ENCODE results near the gene SNAP23. TPM values are rescaled to one million over a fixed set of nuclear protein-coding genes. Genes with fewer than 3 reads are reported as not detected.
"Not testable (repeated sequence)": the region's sequence is repeated elsewhere in the genome, so short reads cannot be mapped to it uniquely, and the experiment has no call there.

Gene SNAP23
- total RNA-seq, 2 donors from 2014 or later, result 48.0 to 55.8 TPM

- DNase-seq (ENCODE audit: low spot score), result peak; percentile 96
- intact Hi-C loops (cut with DNase I), result loop anchor here in 1 of 2 donors (10.0 kb wide), 1 partner anchor 106 kb away; no protein-coding TSS in a partner anchor
Observed at GRCh38 chr15:42548249-42549031, 53.0 kb downstream of the SNAP23 start, which contains the start of the genes HAUS2 and LRRC57. Gene HAUS2, plus strand, starts transcription at chr15:42548838. Its CDS starts 35 bp downstream, at chr15:42548873. Gene LRRC57, minus strand, starts transcription at chr15:42548793. Its CDS starts 359 bp downstream, at chr15:42548434.

DNA sequence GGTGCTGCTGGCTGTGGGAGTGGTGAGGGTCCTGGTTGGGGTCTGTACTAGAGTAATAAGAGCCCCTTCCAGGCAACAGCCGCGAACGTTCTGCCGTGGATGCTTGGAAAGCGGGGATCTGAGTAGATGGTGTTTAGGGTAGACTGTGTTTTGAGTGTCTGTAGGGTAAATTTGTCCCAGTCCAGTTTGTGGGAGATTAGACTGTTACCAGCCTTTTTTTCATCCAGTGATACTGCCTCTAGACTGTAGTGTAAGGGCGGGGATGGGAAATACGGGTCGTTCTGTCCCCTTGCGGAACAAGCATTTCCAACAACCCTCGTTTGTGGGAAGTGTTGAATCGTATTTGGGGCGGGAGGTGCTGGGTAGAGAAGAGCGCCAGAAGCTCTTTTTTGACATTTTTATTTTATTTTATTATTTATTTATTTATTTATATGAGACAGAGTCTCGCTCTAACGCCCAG, 53.6 kb downstream of the SNAP23 start:
- intact Hi-C loops (cut with DNase I), result loop anchor here in 1 of 2 donors (10.0 kb wide), 1 partner anchor 106 kb away; no protein-coding TSS in a partner anchor
- DNase-seq (ENCODE audit: low spot score), result no peak

DNA sequence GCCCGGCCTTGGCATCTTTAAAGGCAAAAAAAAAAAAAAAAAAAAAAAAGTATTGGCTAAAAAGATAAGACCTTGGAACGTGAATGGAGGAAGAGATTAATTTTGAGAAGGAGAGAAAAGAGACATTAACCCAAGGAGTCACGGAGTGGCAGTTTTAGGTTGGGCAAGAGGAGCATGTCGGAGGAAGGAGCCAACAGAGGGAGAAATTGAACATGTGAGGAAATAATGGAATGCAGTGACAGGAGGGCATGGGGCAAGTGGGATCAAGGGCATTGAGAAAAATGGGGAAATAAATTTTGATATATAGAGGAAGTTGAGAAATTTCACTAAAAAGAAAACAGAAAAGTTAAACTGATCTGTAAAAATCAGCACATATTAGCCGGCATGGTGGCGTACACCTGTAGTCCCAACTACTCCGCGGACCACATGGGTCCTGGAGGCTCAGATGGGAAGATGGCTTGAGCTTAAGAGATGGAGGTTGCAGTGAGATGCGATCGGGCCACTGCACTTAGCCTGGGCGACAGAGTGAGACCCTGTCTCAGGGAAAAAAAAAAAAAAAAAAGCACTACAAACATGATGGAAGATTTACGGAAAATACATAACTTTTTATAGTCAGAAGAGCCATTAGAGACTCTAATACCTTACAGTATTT, 54.4 kb downstream of the SNAP23 start:
- no peak for DNase-seq (ENCODE audit: low spot score)
- intact Hi-C loops (cut with DNase I), result loop anchor here in 1 of 2 donors (10.0 kb wide), 1 partner anchor 105 kb away; no protein-coding TSS in a partner anchor

DNA sequence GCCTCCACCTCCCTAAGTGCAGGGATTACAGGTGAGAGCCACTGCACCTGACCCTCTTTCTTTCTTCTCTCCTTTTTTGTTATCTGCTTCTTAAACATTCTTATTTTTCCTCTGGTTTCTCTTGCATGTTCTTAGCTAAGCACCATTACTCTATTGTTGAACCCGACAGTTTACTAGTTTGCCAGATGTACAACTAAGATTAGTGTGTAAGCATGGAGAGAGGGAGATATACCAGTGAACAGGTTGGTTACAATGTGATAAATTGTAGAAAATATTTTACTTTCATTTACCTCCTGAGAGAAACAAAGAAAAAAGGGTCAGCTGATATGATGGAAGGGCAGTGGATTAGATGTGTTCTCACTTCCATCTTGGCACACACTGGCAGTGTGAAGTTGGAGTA, 58.1 kb downstream of the SNAP23 start:
- DNase-seq (ENCODE audit: low spot score), result no peak
- intact Hi-C loops (cut with DNase I), result no loop called here

DNA sequence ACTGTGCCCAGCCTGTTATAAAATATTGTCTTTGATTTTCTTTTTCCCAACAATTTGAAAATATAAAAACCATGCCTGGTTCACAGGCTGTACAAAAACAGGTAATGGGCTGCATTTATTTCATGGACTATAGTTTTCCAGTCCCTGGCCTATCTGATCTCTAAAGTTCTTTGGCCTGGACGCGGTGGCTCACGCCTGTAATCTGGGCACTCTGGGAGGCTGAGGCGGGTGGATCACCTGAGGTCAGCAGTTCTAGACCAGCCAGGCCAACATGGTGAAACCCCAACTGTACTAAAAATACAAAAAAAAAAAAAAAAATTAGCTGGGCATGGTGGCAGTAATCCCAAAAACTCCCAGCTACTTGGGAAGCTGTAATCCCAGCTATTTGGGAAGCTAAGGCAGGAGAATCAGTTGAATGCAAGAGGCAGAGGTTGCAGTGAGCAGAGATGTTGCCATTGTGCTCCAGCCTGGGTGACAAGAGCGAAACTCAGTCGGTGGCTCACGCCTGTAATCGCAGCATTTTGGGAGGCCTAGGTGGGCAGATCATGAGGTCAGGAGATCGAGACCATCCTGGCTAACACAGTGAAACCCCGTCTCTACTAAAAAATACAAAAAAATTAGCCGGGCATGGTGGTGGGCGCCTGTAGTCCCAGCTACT, 61.2 kb downstream of the SNAP23 start:
- DNase-seq (ENCODE audit: low spot score); intact Hi-C loops (cut with DNase I): not testable (repeated sequence)

DNA sequence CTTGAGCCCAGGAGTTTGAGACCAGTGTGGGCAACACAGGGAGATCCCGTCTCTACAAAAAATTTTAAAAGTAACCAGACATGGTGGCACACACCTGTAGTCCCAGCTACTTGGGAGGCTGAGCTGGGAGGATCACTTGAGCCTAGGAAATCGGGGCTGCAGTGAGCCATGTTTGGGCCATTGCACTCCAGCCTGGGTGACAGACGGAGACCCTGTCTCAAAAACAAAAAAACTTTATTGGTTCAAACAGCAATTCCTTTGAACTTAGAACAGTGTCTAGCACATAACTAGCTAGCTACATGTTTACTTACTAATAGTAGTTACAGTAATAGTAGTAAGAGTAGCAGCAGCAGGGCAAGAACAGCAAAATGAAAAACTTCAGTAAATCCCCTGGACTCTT, 63.3 kb downstream of the SNAP23 start:
- intact Hi-C loops (cut with DNase I), result no loop called here
- DNase-seq (ENCODE audit: low spot score), result no peak

DNA sequence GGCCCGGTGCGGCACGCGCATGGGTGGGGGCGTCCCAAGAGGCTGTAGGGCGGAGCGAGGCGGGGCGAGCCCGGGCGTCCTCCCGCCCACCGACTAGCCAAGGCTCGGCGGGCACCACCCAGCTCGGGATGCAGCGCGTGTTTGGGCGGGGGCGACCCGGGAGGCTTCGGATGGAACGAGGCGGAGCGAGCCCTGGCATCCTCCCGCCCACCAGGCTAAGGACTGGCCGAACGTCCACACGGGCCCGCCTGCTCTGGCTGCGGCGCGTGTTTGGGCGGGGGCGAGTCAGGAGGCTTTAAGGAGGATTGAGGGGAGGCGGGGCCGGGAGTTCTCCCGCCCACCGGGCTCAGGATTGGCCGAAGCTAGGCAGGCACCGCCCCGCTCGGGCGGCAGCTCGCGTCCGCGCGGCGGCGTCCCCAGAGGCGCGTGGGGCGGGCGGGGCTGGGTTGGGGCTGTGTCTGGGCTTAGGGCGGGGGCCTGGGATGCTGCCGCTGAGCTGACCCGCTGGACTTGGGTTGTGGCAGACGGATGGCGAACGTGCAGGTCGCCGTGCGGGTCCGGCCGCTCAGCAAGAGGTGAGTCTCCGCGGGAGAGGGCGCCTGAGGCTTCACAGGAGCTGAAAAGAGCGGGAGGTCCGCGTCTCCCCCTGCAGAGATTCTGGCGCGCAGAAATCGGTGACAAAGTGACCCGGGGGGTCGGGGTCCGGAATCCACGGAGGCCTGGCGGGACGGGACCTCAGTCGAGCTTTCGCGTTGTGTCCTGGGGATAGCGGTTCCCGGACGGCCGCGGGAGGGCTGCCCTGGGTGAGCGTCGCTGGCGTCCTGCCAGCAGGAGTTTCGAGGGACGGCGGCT, 80.0 kb downstream of the SNAP23 start, which contains the start of gene STARD9:
Gene STARD9, plus strand, starts transcription at position 419 of the 852 bp plus-strand sequence. Its CDS starts 110 bp downstream, at position 529.
- intact Hi-C loops (cut with DNase I), result loop anchor here in 1 of 2 donors (10.0 kb wide), 1 partner anchor 69 kb away; no protein-coding TSS in a partner anchor
- peak; percentile 99 for DNase-seq (ENCODE audit: low spot score)

GRCh38 chr15:42576040-42576594, 80.7 kb downstream of the SNAP23 start:
- intact Hi-C loops (cut with DNase I), result loop anchor here in 1 of 2 donors (10.0 kb wide), 1 partner anchor 69 kb away; no protein-coding TSS in a partner anchor
- DNase-seq (ENCODE audit: low spot score), result no peak

DNA sequence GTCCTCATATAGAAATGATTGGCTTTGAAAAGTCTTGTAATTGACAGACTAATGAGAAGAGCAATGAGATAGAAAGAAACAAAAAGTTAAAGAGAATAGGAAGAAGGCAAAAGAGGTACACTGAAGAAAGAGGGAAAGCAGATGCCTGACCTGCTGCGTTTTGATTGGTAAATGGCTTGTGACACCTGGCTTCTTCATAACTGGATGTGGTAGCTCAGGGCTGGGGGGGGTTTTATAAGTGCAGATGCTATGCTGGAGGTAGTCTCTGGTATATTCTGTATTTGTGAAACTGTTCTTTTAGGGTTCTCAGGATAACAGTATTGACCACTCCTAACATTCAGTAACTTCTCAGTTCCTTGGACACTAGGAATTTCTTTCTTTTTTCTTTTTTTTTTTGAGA, 81.3 kb downstream of the SNAP23 start:
- intact Hi-C loops (cut with DNase I), result loop anchor here in 1 of 2 donors (10.0 kb wide), 1 partner anchor 68 kb away; no protein-coding TSS in a partner anchor
- no peak for DNase-seq (ENCODE audit: low spot score)

- intact Hi-C loops (cut with DNase I), result loop anchor here in 1 of 2 donors (10.0 kb wide), 1 partner anchor 67 kb away; no protein-coding TSS in a partner anchor
- no peak for DNase-seq (ENCODE audit: low spot score)
Observed at GRCh38 chr15:42577514-42578031, 82.1 kb downstream of the SNAP23 start.

DNA sequence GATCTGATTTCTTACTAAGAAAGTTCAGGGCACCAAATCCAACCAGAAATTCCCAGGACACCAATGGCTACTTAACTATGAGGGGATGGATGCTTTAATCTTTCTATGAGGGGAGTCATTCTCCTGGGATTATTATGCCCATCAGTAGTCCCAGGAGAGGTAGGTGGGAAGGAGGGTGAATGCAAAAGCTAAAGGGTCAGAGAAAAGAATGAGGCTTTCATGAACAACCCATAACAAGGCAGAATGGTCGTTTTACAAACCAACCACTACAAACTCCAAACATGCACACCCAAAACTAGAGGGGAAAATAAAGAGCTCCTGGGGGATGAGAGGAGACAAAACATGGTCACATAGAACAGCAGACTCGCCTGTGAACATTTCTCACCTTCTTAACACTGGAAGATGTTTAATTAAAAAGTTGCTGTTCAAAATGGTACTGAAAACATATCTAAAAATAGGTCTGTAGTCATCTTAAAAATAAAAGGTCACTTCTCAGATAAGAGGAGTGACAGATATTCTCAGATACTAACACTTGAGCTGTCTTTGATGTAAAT, 83.6 kb downstream of the SNAP23 start:
- intact Hi-C loops (cut with DNase I), result loop anchor here in 1 of 2 donors (10.0 kb wide), 1 partner anchor 66 kb away; no protein-coding TSS in a partner anchor

GRCh38 chr15:42581272-42581730, 85.9 kb downstream of the SNAP23 start:
- peak; percentile 96 for DNase-seq (ENCODE audit: low spot score)
- intact Hi-C loops (cut with DNase I), result no loop called here

More for the DNA sequence above, 83.6 kb downstream of the SNAP23 start:
- no peak for DNase-seq (ENCODE audit: low spot score)

Other genes with a start within 250 kb of the SNAP23 start
- gene GANC, start 222.4 kb upstream of the SNAP23 start, total RNA-seq, result 10 to 100 TPM; 30.9 to 34.8 TPM
- 10 to 100 TPM; 51.4 to 51.9 TPM for gene TMEM87A, start 222.2 kb upstream of the SNAP23 start, total RNA-seq
- gene CAPN3, start 136.1 kb upstream of the SNAP23 start, total RNA-seq, result 10 to 100 TPM in 1 of 2 donors, 1 to 10 TPM in 1; 7.6 to 11.8 TPM
- 10 to 100 TPM; 70.1 to 84.2 TPM for gene ZNF106, start 4.5 kb upstream of the SNAP23 start, total RNA-seq
- gene LRRC57, start 53.2 kb downstream of the SNAP23 start, total RNA-seq, result 10 to 100 TPM; 13.1 to 14.3 TPM
- 10 to 100 TPM; 16.1 to 19.5 TPM for gene HAUS2, start 53.2 kb downstream of the SNAP23 start, total RNA-seq
- 10 to 100 TPM; 19.0 to 20.8 TPM for gene STARD9, start 80.0 kb downstream of the SNAP23 start, total RNA-seq
- 10 to 100 TPM in 1 of 2 donors, 1 to 10 TPM in 1; 7.2 to 10.3 TPM for gene CDAN1, start 241.5 kb downstream of the SNAP23 start, total RNA-seq

Data from posterior vena cava (tissue), 2 donors.